ENCODE data around the gene ELMO1. TPM values are rescaled to one million over a fixed set of nuclear protein-coding genes. Genes with fewer than 3 reads are reported as not detected.

The ELMO1 gene
- total and polyA plus RNA-seq, 2 donors from 2014 or later = 6.0 to 35.4 TPM

DNA sequence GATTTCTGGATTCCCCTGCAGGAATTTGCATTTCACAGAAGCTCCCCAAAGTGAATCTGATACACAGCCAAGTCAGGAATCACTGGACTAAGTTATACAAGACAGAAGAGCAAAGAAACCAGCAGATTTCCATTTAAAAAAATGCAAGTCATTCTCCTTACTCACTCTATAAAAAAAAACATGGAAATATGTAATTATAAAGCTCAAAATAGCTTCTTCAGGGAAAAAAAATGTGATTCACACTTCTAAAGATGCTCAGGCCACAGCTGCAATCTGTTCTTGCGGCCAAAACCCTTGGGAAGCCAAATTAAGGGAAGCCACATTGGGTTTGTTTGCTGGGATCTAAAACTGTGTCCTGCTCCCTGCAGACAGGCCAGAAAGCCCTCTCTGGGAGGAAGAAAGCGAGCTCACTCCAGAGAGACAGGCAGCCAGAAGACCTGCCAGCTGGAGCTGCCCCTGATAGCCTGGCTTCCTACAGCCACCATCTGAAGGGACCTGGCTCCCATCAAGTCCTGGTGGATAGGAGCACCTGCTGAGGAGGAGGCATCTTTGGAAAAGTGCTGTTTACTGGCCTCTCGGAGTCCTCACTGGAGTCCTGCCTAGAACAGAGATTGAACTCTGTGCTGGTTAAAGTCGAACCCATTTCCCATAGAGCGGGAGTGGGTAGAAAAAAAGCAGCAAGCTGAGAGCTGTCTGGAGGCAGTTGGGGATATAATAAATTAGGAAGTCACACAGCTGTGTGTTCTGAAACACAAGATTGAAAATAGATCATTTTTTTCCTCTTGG is 365.2 kb downstream of the ELMO1 start:
- no peak for FAIRE-seq
- H3K27ac ChIP-seq (ENCODE audit: low read depth in 2 of 2, low read length in 2 of 2) = peak overlapping the region in 1 of 2 donors; percentile 28
- no peaks in the 10 kb centered on the region for H3K9me3 ChIP-seq (ENCODE audit: control insufficient read depth in 2 of 3, insufficient read depth in 1 of 3, low read length in 3 of 3)
- peak in 1 of 5 donors; percentile 62 for DNase-seq
- intact Hi-C loops (cut with DNase I) = no loop called here
- H3K4me3 ChIP-seq (ENCODE audit: low read length in 3 of 3) = no peak overlapping the region
- H3K4me1 ChIP-seq (ENCODE audit: control insufficient read depth in 2 of 3, insufficient read depth in 2 of 3, low read depth in 1 of 3, low read length in 3 of 3) = no peaks in the 10 kb centered on the region
- H3K9ac ChIP-seq (ENCODE audit: low read length in 3 of 3) = no peak overlapping the region
- TF ChIP-seq, protein P1, sequence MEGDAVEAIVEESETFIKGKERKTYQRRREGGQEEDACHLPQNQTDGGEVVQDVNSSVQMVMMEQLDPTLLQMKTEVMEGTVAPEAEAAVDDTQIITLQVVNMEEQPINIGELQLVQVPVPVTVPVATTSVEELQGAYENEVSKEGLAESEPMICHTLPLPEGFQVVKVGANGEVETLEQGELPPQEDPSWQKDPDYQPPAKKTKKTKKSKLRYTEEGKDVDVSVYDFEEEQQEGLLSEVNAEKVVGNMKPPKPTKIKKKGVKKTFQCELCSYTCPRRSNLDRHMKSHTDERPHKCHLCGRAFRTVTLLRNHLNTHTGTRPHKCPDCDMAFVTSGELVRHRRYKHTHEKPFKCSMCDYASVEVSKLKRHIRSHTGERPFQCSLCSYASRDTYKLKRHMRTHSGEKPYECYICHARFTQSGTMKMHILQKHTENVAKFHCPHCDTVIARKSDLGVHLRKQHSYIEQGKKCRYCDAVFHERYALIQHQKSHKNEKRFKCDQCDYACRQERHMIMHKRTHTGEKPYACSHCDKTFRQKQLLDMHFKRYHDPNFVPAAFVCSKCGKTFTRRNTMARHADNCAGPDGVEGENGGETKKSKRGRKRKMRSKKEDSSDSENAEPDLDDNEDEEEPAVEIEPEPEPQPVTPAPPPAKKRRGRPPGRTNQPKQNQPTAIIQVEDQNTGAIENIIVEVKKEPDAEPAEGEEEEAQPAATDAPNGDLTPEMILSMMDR (IDR thresholded peaks at IDR 0.05; ENCODE audit: borderline replicate concordance, extremely low read depth, insufficient read depth) = no peak
- H3K36me3 ChIP-seq (ENCODE audit: control insufficient read depth in 2 of 3, insufficient read depth in 3 of 3, low read length in 3 of 3) = no peaks in the 10 kb centered on the region
- no peaks in the 10 kb centered on the region for H3K27me3 ChIP-seq (ENCODE audit: control insufficient read depth, insufficient read depth, low read length)

DNA sequence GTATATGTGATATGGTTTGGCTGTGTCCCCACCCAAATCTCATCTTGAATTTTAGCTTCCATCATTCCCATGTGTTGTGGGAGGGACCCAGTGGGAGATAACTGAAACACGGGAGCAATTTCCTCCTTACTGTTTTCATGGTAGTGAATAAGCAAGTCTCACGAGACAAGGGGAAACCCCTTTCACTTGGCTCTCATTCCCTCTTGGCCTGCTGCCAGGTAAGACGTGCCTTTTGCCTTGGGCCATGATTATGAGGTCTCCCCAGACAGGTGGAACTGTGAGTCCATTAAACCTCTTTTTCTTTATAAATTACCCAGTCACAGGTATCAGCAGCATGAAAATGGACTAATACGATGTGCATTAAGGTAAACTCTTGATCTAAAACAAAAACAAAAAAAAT is 367.2 kb downstream of the ELMO1 start:
- no peak for FAIRE-seq
- Histone ChIP-seq H3K9me3 (ENCODE audit: control insufficient read depth in 2 of 3, insufficient read depth in 1 of 3, low read length in 3 of 3) (no peaks in the 10 kb centered on the region), H3K27ac (ENCODE audit: low read depth in 2 of 2, low read length in 2 of 2) (no peak overlapping the region), H3K9ac (ENCODE audit: low read length in 3 of 3) (no peak overlapping the region), H3K36me3 (ENCODE audit: control insufficient read depth in 2 of 3, insufficient read depth in 3 of 3, low read length in 3 of 3) (no peaks in the 10 kb centered on the region), H3K27me3 (ENCODE audit: control insufficient read depth, insufficient read depth, low read length) (no peaks in the 10 kb centered on the region), H3K4me3 (ENCODE audit: low read length in 3 of 3) (no peak overlapping the region), H3K4me1 (ENCODE audit: control insufficient read depth in 2 of 3, insufficient read depth in 2 of 3, low read depth in 1 of 3, low read length in 3 of 3) (no peaks in the 10 kb centered on the region)
- intact Hi-C loops (cut with DNase I) = no loop called here
- DNase-seq = peak in 2 of 5 donors; percentile 13 to 20
- TF ChIP-seq, protein P1 (IDR thresholded peaks at IDR 0.05; ENCODE audit: borderline replicate concordance, extremely low read depth, insufficient read depth) = no peak

DNA sequence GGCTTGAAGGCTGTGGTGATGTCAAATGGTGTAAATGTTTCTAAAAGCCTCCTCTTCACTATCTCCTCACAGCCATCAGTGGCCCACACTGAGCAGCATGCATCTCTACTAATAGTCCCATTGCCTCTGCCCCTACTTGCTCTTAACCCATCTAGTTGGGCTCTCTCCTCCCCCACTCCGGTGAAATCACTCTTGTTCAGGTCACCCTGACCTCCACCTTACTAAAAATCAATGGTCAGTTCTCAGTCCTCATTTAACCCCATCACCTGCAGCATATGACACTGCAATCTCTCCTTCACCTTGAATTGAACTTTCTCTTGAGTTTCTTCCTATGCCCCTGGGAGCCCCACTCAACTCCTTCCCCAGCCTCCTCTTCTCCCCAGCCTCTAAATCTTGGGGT is 369.2 kb downstream of the ELMO1 start:
- H3K4me3 ChIP-seq (ENCODE audit: low read length in 3 of 3) = no peak overlapping the region
- no peaks in the 10 kb centered on the region for H3K36me3 ChIP-seq (ENCODE audit: control insufficient read depth in 2 of 3, insufficient read depth in 3 of 3, low read length in 3 of 3)
- no peaks in the 10 kb centered on the region for H3K4me1 ChIP-seq (ENCODE audit: control insufficient read depth in 2 of 3, insufficient read depth in 2 of 3, low read depth in 1 of 3, low read length in 3 of 3)
- DNase-seq (no peak), FAIRE-seq (no peak)
- TF ChIP-seq, protein P1 (IDR thresholded peaks at IDR 0.05; ENCODE audit: borderline replicate concordance, extremely low read depth, insufficient read depth) = no peak
- H3K27ac ChIP-seq (ENCODE audit: low read depth in 2 of 2, low read length in 2 of 2) = no peak overlapping the region
- no peak overlapping the region for H3K9ac ChIP-seq (ENCODE audit: low read length in 3 of 3)
- no peaks in the 10 kb centered on the region for H3K9me3 ChIP-seq (ENCODE audit: control insufficient read depth in 2 of 3, insufficient read depth in 1 of 3, low read length in 3 of 3)
- no peaks in the 10 kb centered on the region for H3K27me3 ChIP-seq (ENCODE audit: control insufficient read depth, insufficient read depth, low read length)
- intact Hi-C loops (cut with DNase I) = no loop called here

All from kidney (tissue), 14 donors.